HEK293 (cell line): ENCODE measurements around the gene CATSPERD.

Experiments used
- BCL11B ChIP-seq: fragments of 450-650 bp; formaldehyde crosslinking; IDR thresholded peaks from 2 replicates; pipeline ENCODE4 v1.5.1; 2016; ENCODE audit warnings: low read depth, missing biosample characterization, missing genetic modification characterization
- HOXC10 ChIP-seq: sonication (generic); formaldehyde crosslinking; IDR thresholded peaks from 2 replicates; pipeline ENCODE4 v1.8.1; 2023; ENCODE audit warnings: mild to moderate bottlenecking, missing genetic modification reagents
- REPIN1 ChIP-seq: fragments of 450-650 bp; formaldehyde crosslinking; IDR thresholded peaks from 2 replicates; pipeline ENCODE4 v1.5.1; 2017; ENCODE audit warnings: missing biosample characterization, missing genetic modification characterization, low read depth
- TCF7L2 ChIP-seq: IDR thresholded peaks from 2 replicates; pipeline ENCODE4 v1.6.1; 2011; ENCODE audit warnings: low read depth, mild to moderate bottlenecking, inconsistent platforms, low read length, moderate library complexity, borderline replicate concordance
- TSHZ1 ChIP-seq: fragments of 450-650 bp; formaldehyde crosslinking; IDR thresholded peaks from 2 replicates; pipeline ENCODE4 v1.5.1; 2016; ENCODE audit warnings: missing biosample characterization, missing genetic modification characterization, borderline replicate concordance
- ZBTB10 ChIP-seq: fragments of 450-650 bp; formaldehyde crosslinking; IDR thresholded peaks from 2 replicates; pipeline ENCODE4 v1.5.1; 2016; ENCODE audit warnings: missing biosample characterization, missing genetic modification characterization
- ZBTB21 ChIP-seq: fragments of 450-650 bp; formaldehyde crosslinking; IDR thresholded peaks from 2 replicates; pipeline ENCODE4 v1.5.1; 2017; ENCODE audit warnings: missing biosample characterization, missing genetic modification characterization
- ZNF148 ChIP-seq: fragments of 450-650 bp; formaldehyde crosslinking; IDR thresholded peaks from 2 replicates; pipeline ENCODE4 v1.5.0; 2017; ENCODE audit warnings: missing biosample characterization, missing genetic modification characterization, borderline replicate concordance
- ZNF155 ChIP-seq: fragments of 450-650 bp; formaldehyde crosslinking; IDR thresholded peaks from 2 replicates; pipeline ENCODE4 v1.5.1; 2016; ENCODE audit warnings: missing biosample characterization, missing genetic modification characterization
- ZNF18 ChIP-seq: fragments of 450-650 bp; formaldehyde crosslinking; IDR thresholded peaks from 2 replicates; pipeline ENCODE4 v1.5.1; 2016; ENCODE audit warnings: missing biosample characterization, missing genetic modification characterization
- ZNF19 ChIP-seq: fragments of 450-650 bp; formaldehyde crosslinking; IDR thresholded peaks from 2 replicates; pipeline ENCODE4; 2016; ENCODE audit warnings: missing biosample characterization, missing genetic modification characterization, low read depth
- ZNF223 ChIP-seq: fragments of 450-650 bp; formaldehyde crosslinking; IDR thresholded peaks from 2 replicates; pipeline ENCODE4 v1.5.1; 2016; ENCODE audit warnings: missing biosample characterization, missing genetic modification characterization
- ZNF23 ChIP-seq: fragments of 450-650 bp; formaldehyde crosslinking; IDR thresholded peaks from 2 replicates; pipeline ENCODE4 v1.5.1; 2016; ENCODE audit warnings: missing biosample characterization, missing genetic modification characterization, borderline replicate concordance
- ZNF26 ChIP-seq: fragments of 450-650 bp; formaldehyde crosslinking; IDR thresholded peaks from 2 replicates; pipeline ENCODE4 v1.5.1; 2016; ENCODE audit warnings: missing biosample characterization, missing genetic modification characterization
- ZNF280C ChIP-seq: fragments of 450-650 bp; formaldehyde crosslinking; IDR thresholded peaks from 2 replicates; pipeline ENCODE4 v1.5.1; 2016; ENCODE audit warnings: missing biosample characterization, missing genetic modification characterization
- ZNF449 ChIP-seq: fragments of 450-650 bp; formaldehyde crosslinking; IDR thresholded peaks from 2 replicates; pipeline ENCODE4 v1.5.1; 2017; ENCODE audit warnings: missing biosample characterization, mild to moderate bottlenecking, missing genetic modification characterization, moderate library complexity
- ZNF561 ChIP-seq: fragments of 450-650 bp; IDR thresholded peaks from 2 replicates; pipeline ENCODE4 v1.5.1; 2018; ENCODE audit warnings: missing biosample characterization, missing genetic modification characterization, borderline replicate concordance
- ZNF707 ChIP-seq: fragments of 450-650 bp; formaldehyde crosslinking; IDR thresholded peaks from 2 replicates; pipeline ENCODE4 v1.5.1; 2016; ENCODE audit warnings: missing biosample characterization, missing genetic modification characterization
- ZNF830 ChIP-seq: fragments of 450-650 bp; IDR thresholded peaks from 2 replicates; pipeline ENCODE4 v1.5.0; 2018; ENCODE audit warnings: missing biosample characterization, missing genetic modification characterization, low read depth, mild to moderate bottlenecking, moderate library complexity
- ZSCAN30 ChIP-seq: fragments of 450-650 bp; IDR thresholded peaks from 2 replicates; pipeline ENCODE4 v1.5.1; 2018; ENCODE audit warnings: missing biosample characterization, mild to moderate bottlenecking, missing genetic modification characterization, moderate library complexity

Gene CATSPERD

GRCh38 chr19:5719961-5720790, at the start of gene CATSPERD, which contains the start of gene LONP1 (continued):
- TF ChIP-seq TSHZ1 (no peak), BCL11B (tag by site-specific recombination) (no peak), HOXC10 (CRISPR knock-in tag) (no peak), ZNF449 (tag by site-specific recombination) (peak; percentile 77), ZNF19 (tag by site-specific recombination) (no peak), ZNF830 (no peak), ZNF23 (tag by site-specific recombination) (no peak), ZNF148 (no peak; the same call in 1 of the 2 replicates), REPIN1 (tag by site-specific recombination) (no peak), ZBTB21 (tag by site-specific recombination) (peak; percentile 75), ZBTB10 (tag by site-specific recombination) (peak; percentile 54), TCF7L2 (no peak), ZNF26 (no peak), ZNF561 (peak; percentile 76; the same call in 1 of the 2 replicates), ZNF18 (tag by site-specific recombination) (no peak), ZNF155 (tag by site-specific recombination) (no peak), ZNF707 (tag by site-specific recombination) (no peak), ZNF223 (tag by site-specific recombination) (no peak), ZNF280C (no peak), ZSCAN30 (peak; percentile 10)
